ENCODE results near the gene KIF5C.

- TF ChIP-seq, protein P1, sequence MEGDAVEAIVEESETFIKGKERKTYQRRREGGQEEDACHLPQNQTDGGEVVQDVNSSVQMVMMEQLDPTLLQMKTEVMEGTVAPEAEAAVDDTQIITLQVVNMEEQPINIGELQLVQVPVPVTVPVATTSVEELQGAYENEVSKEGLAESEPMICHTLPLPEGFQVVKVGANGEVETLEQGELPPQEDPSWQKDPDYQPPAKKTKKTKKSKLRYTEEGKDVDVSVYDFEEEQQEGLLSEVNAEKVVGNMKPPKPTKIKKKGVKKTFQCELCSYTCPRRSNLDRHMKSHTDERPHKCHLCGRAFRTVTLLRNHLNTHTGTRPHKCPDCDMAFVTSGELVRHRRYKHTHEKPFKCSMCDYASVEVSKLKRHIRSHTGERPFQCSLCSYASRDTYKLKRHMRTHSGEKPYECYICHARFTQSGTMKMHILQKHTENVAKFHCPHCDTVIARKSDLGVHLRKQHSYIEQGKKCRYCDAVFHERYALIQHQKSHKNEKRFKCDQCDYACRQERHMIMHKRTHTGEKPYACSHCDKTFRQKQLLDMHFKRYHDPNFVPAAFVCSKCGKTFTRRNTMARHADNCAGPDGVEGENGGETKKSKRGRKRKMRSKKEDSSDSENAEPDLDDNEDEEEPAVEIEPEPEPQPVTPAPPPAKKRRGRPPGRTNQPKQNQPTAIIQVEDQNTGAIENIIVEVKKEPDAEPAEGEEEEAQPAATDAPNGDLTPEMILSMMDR (IDR thresholded peaks at IDR 0.05), result no peak
- no peak for TF ChIP-seq EZH2 (IDR thresholded peaks at IDR 0.05)
- no peak for TF ChIP-seq EZH2phosphoT487 (IDR thresholded peaks at IDR 0.05)
Observed at GRCh38 chr2:148893906-148894305, 18.9 kb downstream of the KIF5C start.
